DMS53 treated with DMSO at 0.1 percent for 48 hours (cell line): ENCODE data around the gene COL6A3.
"Not testable (repeated sequence)": the region's sequence is repeated elsewhere in the genome, so short reads cannot be mapped to it uniquely, and the experiment has no call there.

Source experiments
- DNase-seq: peaks from one replicate; lab custom pipeline; 2025; ENCODE audit not compliant: unreplicated experiment; lab: John Stamatoyannopoulos, UW

The COL6A3 gene

DNA sequence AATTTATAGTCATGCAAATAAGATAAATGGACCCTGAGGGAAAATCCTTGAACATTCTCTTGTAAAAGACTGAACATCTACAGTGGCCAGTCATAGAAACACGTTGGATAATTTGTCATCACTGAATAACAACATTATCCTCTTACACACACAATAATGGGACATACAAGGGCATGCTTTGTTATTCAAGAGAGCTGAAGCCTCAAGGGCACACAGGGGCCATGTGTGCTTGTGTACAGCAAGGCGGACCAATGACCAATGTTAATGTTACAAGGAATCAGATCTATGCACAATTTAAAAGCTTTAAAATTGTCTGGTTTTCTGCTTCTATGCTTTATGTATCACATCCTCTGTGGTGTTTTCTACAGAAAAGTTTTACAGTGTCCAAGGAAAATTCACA is 23.7 kb downstream of the COL6A3 start:
- no peak for DNase-seq

DNA sequence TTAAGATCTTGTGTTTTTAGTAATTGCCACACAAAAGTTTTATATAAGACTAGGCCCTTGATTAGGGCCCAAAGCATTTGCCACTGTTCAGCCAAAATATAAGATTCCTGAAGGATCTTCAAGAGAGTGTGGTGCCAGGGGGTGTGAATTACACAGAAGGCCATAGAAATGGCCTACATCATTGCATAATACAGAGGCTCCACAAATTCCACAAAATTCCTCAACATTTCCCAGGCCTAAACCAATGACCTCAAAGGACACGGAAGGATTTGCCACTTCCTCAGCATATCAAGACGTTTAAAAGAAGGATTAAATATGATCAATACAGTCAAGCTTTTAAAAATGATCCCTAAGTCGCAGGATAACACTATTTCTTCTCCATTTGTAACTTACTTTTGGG is 24.1 kb downstream of the COL6A3 start:
- no peak for DNase-seq

DNA sequence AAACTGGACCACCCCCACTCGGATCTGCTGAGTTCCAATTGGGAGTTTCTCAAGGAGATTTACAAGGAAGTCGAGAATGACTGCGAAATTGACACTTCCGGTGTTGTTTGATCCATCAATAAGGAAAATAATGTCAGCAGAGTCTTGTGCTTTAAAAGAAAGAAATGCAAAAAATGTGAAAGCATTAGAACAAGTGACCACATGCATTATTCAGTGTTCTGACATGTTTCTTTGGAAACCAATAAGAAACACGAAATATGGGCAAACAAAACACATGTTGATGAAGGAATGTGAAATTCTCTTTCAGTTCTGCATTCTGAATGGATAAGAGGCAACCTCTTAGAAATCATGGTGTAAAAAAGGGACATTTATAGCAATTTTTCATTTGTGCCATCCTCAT is 25.9 kb downstream of the COL6A3 start:
- no peak for DNase-seq

DNA sequence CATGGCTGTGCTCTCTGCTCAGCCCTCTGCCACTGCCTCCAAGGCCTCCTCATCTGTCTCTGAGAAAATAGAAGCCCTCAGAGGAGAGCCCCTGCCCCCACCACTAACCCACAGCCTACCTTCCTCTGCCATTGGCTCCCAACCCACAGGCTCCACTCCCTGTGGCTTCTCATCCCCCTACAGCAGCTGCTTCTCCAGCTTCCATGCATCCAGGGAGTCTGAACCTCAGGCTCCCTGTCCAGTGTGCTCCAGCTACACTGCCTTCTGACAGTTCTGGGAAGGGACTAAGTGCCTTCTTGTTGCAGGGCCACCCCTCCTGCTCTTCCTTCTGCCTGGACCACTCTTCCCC is 29.3 kb downstream of the COL6A3 start:
- no peak for DNase-seq

DNA sequence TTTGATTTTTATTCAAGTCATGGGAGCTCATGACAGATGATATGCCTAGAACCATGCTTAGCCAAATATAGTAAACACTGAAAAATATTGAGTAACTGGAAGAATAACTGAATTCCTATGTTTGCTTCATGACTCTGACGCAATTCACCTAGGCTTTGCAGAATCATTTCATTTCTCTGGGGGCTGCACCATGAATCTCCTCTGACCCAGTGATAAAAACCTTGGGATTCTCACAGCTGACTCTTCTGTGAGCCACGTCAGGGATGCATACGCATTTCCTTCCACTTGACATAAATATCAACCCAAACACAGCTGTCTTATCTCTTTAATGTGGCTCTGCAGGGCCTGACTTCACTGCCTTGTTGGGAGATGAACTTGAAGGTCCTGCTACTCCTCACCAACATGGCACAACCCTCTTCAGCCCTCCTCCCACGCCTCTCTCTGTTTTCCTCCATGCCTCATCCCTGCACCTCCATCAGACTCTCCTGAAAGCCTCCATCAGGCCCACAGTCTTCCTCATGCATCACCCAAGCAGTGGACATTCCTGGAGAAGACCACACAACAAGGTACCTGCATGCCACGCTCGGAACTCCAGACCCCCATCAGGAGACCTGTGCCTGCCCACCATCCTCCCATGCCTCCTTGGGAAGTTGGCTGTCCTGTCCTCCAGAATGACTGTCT is 29.8 kb downstream of the COL6A3 start:
- no peak for DNase-seq

DNA sequence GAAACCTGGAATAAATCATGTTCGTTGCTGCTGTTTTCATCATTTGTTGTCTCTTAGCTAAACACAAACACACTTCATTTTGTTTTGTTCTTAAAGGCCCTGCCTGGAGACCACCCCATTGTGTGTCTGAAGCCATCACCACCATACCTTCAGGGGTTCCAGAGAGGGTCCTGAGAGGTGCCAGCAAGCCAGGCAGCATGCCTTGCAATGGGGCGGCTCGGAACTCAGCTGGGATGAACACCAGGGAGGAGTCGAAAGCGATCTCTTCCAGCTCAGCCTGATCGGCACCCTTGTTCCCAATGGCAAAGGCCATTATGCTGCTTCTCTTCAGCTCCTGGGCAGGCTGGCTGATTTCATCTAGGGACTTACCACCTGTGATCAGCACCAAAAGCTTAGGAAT is 33.2 kb downstream of the COL6A3 start:
- no peak for DNase-seq

DNA sequence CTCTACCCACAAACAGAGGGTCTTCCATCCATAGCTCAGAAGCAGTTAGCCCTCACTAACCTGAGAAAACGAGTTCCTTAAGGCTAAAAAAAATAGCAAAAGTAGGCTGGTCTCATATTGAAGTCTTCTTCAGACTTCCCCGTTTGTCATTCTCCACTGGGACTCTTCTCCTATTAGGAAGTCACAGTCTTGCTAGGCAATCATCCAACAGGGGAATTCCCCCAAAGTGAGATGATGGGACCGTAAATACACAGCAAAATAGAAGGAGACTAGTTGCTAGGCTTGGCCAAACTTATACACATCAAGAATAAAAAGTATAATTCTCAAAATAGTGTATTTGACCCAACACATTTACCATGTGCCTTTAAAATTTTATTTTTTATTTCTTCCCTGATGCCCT is 34.3 kb downstream of the COL6A3 start:
- no peak for DNase-seq

DNA sequence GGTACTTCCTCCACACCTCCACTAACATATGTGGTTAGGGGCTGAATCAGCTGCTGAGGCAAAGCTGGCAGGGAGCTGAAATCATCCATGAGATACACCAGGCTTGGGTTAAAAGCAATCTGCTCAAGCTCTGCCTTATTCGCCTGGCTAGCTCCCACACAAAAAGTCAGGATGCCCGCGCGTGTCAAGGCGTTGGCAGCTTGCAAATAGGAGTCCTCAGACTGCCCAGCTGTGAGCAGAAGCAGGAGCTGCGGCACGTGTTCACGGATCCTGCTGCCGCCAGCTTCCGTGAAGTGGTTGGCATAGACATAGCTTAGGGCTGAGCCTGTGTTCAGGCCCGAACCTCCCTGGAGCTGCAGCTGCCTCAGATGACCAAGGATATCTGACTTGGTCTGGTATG is 35.3 kb downstream of the COL6A3 start:
- DNase-seq = no peak

DNA sequence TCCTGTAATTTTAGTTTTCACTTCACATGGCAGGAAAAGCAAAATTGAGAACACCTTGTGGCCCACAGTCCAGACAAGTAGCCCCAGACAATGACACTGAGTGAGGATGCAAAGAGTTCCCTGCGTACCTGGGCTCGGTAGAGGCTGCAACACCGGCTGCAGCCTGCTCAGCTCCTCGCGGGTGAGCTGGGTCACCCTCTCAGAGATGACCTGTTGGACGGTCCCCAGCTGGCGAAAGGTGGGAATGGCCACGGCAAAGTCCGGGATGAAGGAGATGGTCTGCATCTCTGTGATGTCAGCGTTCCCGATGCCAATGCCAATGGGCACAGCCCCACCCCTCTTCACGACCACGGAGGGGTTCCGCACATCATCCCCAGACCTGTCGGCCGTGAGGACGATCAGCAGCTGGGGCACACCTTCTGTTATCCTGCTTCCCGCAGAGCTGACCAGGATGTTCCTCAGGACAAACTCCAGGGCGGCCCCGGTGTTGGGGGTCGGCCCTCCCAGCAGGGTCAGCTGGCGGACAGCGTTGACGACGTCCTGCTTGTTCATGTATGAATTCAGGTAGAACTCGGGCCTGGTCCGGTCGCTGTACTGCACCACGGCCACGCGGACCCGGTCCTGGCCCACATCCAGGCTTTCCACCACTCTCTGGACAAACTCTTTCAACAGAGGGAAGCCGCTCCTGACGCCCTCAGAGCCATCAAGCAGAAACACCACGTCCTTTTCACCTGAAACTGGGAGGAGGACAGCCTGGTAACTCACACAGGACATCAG is 39.5 kb downstream of the COL6A3 start:
- no peak for DNase-seq

DNA sequence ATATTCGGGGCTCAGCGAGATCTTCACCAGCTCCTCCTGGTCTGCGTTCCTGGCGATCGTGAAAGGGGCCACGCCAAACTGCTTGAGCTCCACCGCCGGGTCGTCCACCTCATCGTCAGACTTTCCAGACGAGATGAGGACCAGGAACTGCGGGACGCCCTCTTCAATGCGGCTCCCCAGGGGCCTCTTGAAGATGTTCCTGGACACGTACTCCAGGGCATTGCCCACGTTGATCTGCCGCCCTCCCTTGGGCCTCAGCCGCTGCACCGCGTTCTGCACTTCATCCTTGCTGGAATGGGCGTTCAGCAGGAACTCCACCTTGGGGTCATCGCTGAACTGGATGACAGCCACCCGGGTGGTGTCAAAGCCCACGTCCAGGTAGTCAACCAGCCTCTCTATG is 42.1 kb downstream of the COL6A3 start:
- DNase-seq = no peak

DNA sequence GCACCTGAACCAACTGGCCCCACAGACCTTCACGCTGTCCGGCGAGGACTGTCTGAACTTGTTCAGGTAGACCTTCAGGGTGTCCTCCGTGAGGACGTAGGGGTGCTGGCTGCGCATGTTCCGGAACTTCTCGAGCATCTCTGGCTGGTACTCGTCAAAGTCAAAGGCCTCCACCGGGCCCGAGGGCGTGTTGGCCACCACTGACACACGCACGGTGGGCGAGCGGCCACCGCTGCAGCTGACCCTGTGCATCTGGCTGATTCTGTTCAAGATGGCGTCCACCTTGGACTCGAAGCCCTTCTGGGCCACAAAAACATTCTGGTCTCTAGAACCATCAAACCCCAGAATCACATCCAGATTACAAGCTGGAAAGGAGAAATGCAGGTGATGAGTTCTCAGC is 48.3 kb downstream of the COL6A3 start:
- DNase-seq = no peak

DNA sequence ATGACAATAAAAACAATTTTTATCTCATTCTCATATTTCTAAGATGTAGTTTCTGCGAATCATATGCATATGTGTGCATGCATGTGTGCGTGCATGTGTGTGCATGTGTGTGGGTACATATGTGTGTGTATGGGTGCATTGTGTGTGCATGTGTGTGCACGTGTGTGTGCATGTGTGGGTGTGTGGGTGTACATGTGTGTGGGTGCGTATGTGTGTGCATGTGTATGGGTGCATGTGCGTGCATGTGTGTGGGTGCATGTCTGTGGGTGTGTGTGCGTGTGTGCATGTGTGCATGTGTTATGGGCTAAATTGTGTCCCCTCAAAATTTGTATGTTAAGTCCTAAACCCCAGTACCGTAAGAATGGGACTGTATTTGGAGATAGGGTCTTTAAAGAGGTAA is 49.3 kb downstream of the COL6A3 start:
- no peak for DNase-seq

DNA sequence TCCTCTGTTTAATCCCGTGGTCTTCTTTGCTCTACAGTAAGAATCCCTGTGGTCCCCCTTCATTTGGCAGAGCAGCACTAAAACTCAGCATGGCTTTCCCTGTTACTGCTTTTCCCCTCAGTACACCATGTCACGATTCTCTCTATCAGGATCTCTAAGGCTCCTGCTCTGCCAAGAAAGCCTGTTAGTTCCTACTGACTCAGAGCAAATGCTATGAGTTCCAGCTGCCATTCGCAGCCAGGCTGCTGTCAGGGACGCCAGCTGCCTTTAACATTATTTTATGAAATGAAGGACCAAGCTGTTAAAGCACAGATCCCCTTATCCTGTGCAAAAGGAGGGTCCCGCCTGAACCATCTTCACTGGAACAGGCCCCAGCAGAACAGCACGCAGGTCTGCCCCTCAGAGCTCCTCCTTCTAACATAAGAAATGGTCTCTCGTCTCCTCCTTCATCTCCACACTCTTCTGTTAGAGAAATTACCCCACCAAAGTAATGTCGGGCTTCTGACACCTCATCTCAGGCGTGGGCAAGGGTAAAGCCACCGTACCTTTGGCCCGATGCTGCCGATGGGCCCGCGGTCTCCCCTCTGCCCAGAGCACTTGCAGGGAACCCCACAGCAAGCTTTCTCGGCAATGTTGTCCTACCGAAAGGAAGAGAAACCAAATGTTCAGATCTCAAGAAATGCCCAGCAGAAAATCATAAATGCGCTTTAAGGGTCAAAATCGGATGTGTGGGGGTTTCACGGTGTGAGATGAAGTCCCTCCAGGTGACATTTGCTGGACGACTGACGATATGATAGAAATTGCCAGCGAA is 52.6 kb downstream of the COL6A3 start:
- DNase-seq = no peak

DNA sequence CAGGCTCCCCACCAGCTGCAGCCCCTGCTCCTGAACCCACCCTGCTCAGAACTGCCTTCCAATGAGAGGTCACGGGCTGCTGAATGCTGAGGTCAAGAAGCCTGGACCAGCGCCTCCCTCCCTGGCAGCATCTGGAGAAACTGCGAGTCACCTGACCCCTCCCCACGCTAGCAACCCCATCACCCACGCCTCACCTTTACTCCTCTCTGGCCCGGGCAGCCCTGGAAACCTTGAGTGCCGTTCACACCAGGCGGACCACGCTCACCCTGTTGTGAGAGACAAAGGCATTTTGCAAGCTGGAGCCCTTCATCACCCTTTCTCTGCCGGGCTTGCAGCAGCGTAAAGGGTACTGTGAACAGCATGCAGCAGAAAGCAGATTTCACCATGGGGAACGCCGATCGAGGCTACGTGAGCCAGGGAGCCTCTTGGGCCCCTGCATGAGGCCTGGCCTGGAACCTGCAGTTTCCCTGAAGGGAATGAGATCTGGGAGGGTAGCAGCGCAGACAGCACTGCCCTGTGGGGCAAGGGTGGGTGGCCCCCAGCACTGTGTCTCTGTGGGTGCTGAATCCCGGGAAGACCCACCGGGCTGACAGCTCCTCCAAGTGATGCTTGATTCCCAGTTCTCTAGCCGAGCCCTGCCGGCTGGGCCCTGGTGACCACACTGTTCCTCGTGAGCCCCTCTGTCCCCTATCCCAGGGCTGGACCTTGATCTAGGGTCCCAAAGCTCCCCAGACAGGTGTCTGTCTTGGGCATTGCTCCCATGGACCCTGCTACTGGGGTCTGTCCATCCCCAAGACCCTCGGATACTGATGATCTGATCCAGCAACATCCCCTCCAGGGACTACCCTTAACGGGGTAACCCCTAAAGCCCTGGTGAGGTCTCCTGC is 53.8 kb downstream of the COL6A3 start:
- no peak for DNase-seq

DNA sequence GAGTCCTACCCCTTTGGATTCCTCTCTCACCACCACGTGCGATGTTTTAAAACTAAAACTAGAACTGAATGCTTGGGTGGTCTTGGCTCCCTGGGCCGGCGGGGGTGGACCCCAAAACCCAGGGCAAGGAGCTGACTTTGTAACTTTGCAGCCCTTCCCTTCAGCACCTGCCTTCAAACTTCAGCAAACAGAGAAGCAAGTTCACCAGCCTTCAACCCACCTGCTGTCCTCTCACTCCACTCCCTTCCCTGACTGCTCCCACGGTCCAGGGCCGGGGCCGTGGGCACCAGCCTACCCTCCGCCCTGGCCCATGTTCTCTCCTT is 54.5 kb downstream of the COL6A3 start:
- no peak for DNase-seq

DNA sequence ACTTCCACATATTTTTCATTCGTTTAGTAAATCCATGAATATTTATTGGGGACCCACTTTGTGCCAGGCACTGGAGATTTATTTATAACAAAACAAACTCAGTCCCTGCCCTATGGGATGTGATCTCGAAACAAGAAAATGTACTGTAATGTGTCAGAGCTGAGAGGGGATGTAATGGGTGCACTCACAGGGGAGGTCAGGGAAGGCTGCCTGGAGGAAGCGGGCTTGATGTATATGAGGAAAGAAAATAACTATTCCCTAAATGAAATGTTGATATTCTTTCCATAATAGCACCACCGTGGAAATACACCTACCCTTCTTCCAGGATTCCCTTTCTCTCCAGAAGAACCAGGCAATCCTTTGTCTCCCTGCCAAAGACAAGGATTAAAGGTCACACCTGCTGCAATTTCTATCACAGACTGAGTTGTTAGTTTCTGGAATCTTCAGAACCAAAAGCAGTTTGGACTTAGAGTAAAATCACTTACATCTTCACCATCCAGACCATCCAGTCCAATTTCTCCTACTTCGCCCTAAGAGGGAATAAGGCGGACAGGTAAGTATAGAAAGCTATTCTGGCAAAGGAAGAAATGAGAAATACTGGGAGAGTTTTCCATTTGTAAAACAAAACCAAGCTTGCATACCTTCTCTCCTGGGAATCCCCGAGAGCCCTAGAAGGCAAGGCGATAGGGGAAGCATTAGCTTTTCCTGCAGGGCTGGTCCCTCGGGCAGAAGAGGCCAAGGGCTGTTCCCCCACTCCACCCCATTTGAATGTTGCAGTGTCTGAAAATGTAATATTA is 55.0 kb downstream of the COL6A3 start:
- no peak for DNase-seq

DNA sequence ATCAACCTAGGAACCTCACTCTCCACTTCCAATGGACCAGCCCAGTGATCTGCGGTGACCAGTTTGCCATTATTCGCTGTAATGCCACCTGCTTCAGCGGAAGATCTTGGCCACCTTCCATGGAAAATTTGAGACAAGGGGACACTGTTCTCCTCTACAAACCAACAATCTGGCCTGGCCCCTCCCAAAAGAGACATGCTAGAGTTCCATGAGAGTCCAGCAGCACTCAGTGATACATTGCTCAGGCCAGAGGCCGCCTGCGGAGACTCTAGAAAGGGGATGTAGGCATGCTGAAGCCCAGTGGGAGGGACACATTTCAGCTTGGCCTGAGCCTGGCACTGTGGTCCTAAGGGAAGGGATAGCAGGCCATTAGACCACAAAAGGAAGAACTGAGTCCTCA is 58.3 kb downstream of the COL6A3 start:
- DNase-seq = no peak

DNA sequence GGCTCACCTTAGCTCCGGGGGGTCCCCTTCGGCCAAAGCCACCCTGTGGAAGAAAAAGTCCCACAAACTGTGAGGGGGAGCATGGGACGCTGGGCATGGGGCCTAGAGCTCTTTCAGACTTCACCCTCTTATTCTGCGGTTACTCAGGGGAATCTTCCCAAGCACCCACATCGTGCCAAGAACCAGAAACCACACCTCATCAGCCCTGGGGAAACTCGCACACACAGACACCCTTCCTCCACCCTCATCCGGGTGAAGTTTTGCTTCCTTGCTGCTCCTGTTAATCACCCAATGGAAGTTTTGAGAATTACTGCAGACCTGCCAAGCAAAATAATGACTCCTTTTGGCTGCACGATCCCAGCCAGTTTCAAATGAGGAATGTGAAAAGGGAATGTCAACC is 59.1 kb downstream of the COL6A3 start:
- DNase-seq = no peak

DNA sequence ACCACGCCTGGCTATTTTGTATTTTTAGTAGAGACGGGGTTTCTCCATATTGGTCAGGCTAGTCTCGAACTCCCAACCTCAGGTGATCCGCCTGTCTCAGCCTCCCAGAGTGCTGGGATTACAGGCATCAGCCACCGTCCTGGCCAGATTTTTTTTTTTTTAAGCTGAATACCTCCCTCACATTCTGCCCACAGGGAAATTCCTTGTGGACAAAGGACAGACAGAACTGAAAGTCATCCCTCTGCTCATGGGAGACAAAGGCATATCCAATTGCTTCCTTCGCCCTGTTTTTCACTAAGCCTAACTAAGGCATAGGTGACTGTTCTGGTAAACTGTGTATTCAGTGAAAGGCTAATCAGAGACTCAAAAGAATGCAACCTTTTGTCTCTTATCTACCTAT is 59.8 kb downstream of the COL6A3 start:
- DNase-seq = not testable (repeated sequence)

DNA sequence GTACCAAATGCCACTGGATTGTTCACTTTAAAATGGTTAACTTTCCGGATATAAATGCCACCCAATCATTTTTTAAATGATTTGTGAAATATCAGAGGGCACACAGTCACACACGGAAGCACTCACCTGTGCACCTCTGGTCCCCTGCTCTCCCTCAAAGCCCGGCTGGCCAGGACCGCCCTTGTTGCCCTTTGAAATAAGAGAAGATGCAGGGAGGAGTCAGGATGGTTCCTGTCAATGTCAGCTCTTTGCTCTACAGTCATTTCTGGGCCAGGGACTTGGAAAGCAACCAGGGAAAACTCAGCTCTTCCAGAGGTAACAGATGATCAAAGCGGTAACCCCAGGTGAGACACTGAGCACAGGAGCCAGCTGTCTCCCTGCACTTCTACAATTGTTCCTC is 60.7 kb downstream of the COL6A3 start:
- DNase-seq = no peak
